Activated CD4-positive, alpha-beta memory T cell treated with anti-CD3 and anti-CD28 coated beads for 36 hours (primary cell): Measurements from ENCODE around the gene PDCL3. TPM values are rescaled to one million over a fixed set of nuclear protein-coding genes. Genes with fewer than 3 reads are reported as not detected.

Source experiments
- CTCF ChIA-PET: fragments of 350-600 bp; sonication (Branson Sonifier 250); formaldehyde crosslinking; loops from one replicate; lab custom pipeline; 2021; ENCODE audit warnings: antibody characterized with exemption, inconsistent platforms; lab: Charles Lee
- POLR2A ChIA-PET: fragments of 350-600 bp; sonication (Branson Sonifier 250); formaldehyde crosslinking; loops from one replicate; lab custom pipeline; 2021; ENCODE audit warnings: antibody characterized with exemption; lab: Charles Lee
- DNase-seq: peaks from one replicate; pipeline ENCODE4 v3.0.0-alpha.2; 2020
- H3K27ac Mint-ChIP-seq: one replicate; pipeline ENCODE4 v1.8.0; 2021; ENCODE audit warnings: mixed read lengths
- H3K27me3 Mint-ChIP-seq: one replicate; pipeline ENCODE4 v1.8.0; 2021; ENCODE audit warnings: mixed read lengths
- H3K36me3 Mint-ChIP-seq: one replicate; pipeline ENCODE4 v1.8.0; 2021; ENCODE audit warnings: mixed read lengths
- H3K4me1 Mint-ChIP-seq: one replicate; pipeline ENCODE4 v1.8.0; 2021; ENCODE audit warnings: low read depth, mixed read lengths
- H3K4me3 Mint-ChIP-seq: one replicate; pipeline ENCODE4 v1.8.0; 2021; ENCODE audit warnings: mild to moderate bottlenecking, mixed read lengths
- H3K9me3 Mint-ChIP-seq: one replicate; pipeline ENCODE4 v1.8.0; 2021; ENCODE audit warnings: mixed read lengths
- intact Hi-C: fragments of 100-400 bp; cut with micrococcal nuclease; formaldehyde crosslinking; loops from one replicate; pipeline ENCODE4 v1.15.1; 2023
- total RNA-seq, 2 experiments: library from RNA; stranded (reverse); gene quantifications; one replicate each; pipeline ENCODE4 v1.2.3, GENCODE V29; 2021

The PDCL3 gene
- total RNA-seq, 2 experiments from 2014 or later: 45.9 to 47.7 TPM

GRCh38 chr2:100614455-100615000 lies 51.7 kb downstream of the PDCL3 start:
- Mint-ChIP-seq H3K4me3 (no peak overlapping the region), H3K27ac (no peak overlapping the region), H3K27me3 (no peaks in the 10 kb centered on the region), H3K36me3 (no peaks in the 10 kb centered on the region), H3K4me1 (no peaks in the 10 kb centered on the region), H3K9me3 (no peaks in the 10 kb centered on the region)
- ChIA-PET POLR2A (no interaction called here), CTCF (no interaction called here)
- intact Hi-C loops: loop anchor here (5.0 kb wide), 1 partner anchor 113 kb away; no protein-coding TSS in a partner anchor
- DNase-seq: no peak

- no peaks in the 10 kb centered on the region for H3K4me1 Mint-ChIP-seq
- H3K4me3 Mint-ChIP-seq: no peak overlapping the region
- H3K27me3 Mint-ChIP-seq: no peaks in the 10 kb centered on the region
- no peaks in the 10 kb centered on the region for H3K36me3 Mint-ChIP-seq
- POLR2A ChIA-PET: no interaction called here
- CTCF ChIA-PET: no interaction called here
- H3K27ac Mint-ChIP-seq: no peak overlapping the region
- DNase-seq: no peak
- intact Hi-C loops: no loop called here
- no peaks in the 10 kb centered on the region for H3K9me3 Mint-ChIP-seq
These were observed 52.7 kb downstream of the PDCL3 start for GRCh38 chr2:100615471-100615870.

- intact Hi-C loops: no loop called here
- Mint-ChIP-seq H3K4me1 (no peaks in the 10 kb centered on the region), H3K4me3 (no peak overlapping the region), H3K27ac (no peak overlapping the region), H3K9me3 (no peaks in the 10 kb centered on the region), H3K27me3 (no peaks in the 10 kb centered on the region), H3K36me3 (no peaks in the 10 kb centered on the region)
- no peak for DNase-seq
- ChIA-PET CTCF (no interaction called here), POLR2A (no interaction called here)
These were observed 53.1 kb downstream of the PDCL3 start for GRCh38 chr2:100615886-100616285.

GRCh38 chr2:100616841-100617390 lies 54.1 kb downstream of the PDCL3 start:
- CTCF ChIA-PET: interaction anchor here (0.7 to 1.4 kb wide), 2 partner anchors 10 to 13 kb away, joined by 3 to 7 read pairs; no protein-coding TSS in a partner anchor
- no peaks in the 10 kb centered on the region for H3K4me1 Mint-ChIP-seq
- no peaks in the 10 kb centered on the region for H3K27me3 Mint-ChIP-seq
- H3K4me3 Mint-ChIP-seq: no peak overlapping the region
- DNase-seq: no peak
- H3K27ac Mint-ChIP-seq: no peak overlapping the region
- intact Hi-C loops: no loop called here
- no peaks in the 10 kb centered on the region for H3K36me3 Mint-ChIP-seq
- POLR2A ChIA-PET: interaction anchor here (0.6 kb wide), 1 partner anchor 386 kb away, joined by 3 read pairs; no protein-coding TSS in a partner anchor
- H3K9me3 Mint-ChIP-seq: peaks cover 4% of the 10 kb centered on the region

GRCh38 chr2:100619951-100620350 lies 57.2 kb downstream of the PDCL3 start:
- Mint-ChIP-seq H3K9me3 (peaks cover 4% of the 10 kb centered on the region), H3K27me3 (no peaks in the 10 kb centered on the region), H3K4me1 (no peaks in the 10 kb centered on the region), H3K27ac (no peak overlapping the region), H3K4me3 (no peak overlapping the region), H3K36me3 (no peaks in the 10 kb centered on the region)
- POLR2A ChIA-PET: no interaction called here
- CTCF ChIA-PET: no interaction called here
- intact Hi-C loops: no loop called here
- DNase-seq: no peak

- Mint-ChIP-seq H3K4me3 (no peak overlapping the region), H3K9me3 (peaks cover 4% of the 10 kb centered on the region), H3K36me3 (no peaks in the 10 kb centered on the region), H3K27me3 (no peaks in the 10 kb centered on the region), H3K4me1 (no peaks in the 10 kb centered on the region), H3K27ac (no peak overlapping the region)
- DNase-seq: no peak
- ChIA-PET CTCF (interaction anchor here (0.7 to 1.1 kb wide), 2 partner anchors 10 to 21 kb away, joined by 3 to 4 read pairs; no protein-coding TSS in a partner anchor), POLR2A (interaction anchor here (0.5 kb wide), 1 partner anchor 368 kb away, joined by 3 read pairs; no protein-coding TSS in a partner anchor)
- intact Hi-C loops: no loop called here
These were observed 57.7 kb downstream of the PDCL3 start for GRCh38 chr2:100620481-100620880.

GRCh38 chr2:100621371-100621951 lies 58.7 kb downstream of the PDCL3 start:
- ChIA-PET POLR2A (no interaction called here), CTCF (interaction anchor here (1.1 kb wide), 1 partner anchor 20 kb away, joined by 4 read pairs; no protein-coding TSS in a partner anchor)
- no peaks in the 10 kb centered on the region for H3K4me1 Mint-ChIP-seq
- intact Hi-C loops: no loop called here
- H3K27me3 Mint-ChIP-seq: no peaks in the 10 kb centered on the region
- peaks cover 4% of the 10 kb centered on the region for H3K9me3 Mint-ChIP-seq
- no peak for DNase-seq
- H3K36me3 Mint-ChIP-seq: no peaks in the 10 kb centered on the region
- no peak overlapping the region for H3K4me3 Mint-ChIP-seq
- H3K27ac Mint-ChIP-seq: no peak overlapping the region

- Mint-ChIP-seq H3K36me3 (no peaks in the 10 kb centered on the region), H3K4me3 (no peak overlapping the region), H3K27me3 (no peaks in the 10 kb centered on the region), H3K4me1 (peaks cover 7% of the 10 kb centered on the region), H3K9me3 (peaks cover 4% of the 10 kb centered on the region), H3K27ac (no peak overlapping the region)
- DNase-seq: no peak
- CTCF ChIA-PET: interaction anchor here (0.9 kb wide), 1 partner anchor 17 kb away, joined by 3 read pairs; no protein-coding TSS in a partner anchor
- POLR2A ChIA-PET: no interaction called here
- intact Hi-C loops: no loop called here
These were observed 60.4 kb downstream of the PDCL3 start for GRCh38 chr2:100623033-100623715.

GRCh38 chr2:100623930-100624329 lies 61.1 kb downstream of the PDCL3 start:
- DNase-seq: no peak
- no peak overlapping the region for H3K27ac Mint-ChIP-seq
- POLR2A ChIA-PET: no interaction called here
- intact Hi-C loops: no loop called here
- H3K36me3 Mint-ChIP-seq: no peaks in the 10 kb centered on the region
- CTCF ChIA-PET: interaction anchor here (0.9 kb wide), 1 partner anchor 18 kb away, joined by 3 read pairs; no protein-coding TSS in a partner anchor
- no peak overlapping the region for H3K4me3 Mint-ChIP-seq
- peaks cover 8% of the 10 kb centered on the region for H3K4me1 Mint-ChIP-seq
- H3K27me3 Mint-ChIP-seq: no peaks in the 10 kb centered on the region
- H3K9me3 Mint-ChIP-seq: peaks cover 4% of the 10 kb centered on the region

GRCh38 chr2:100624536-100624935 lies 61.7 kb downstream of the PDCL3 start:
- POLR2A ChIA-PET: no interaction called here
- Mint-ChIP-seq H3K36me3 (no peaks in the 10 kb centered on the region), H3K27ac (no peak overlapping the region), H3K4me3 (no peak overlapping the region), H3K27me3 (no peaks in the 10 kb centered on the region), H3K4me1 (peaks cover 8% of the 10 kb centered on the region), H3K9me3 (peaks cover 4% of the 10 kb centered on the region)
- DNase-seq: no peak
- intact Hi-C loops: no loop called here
- CTCF ChIA-PET: no interaction called here

GRCh38 chr2:100625717-100626116 lies 62.9 kb downstream of the PDCL3 start:
- peaks cover 4% of the 10 kb centered on the region for H3K9me3 Mint-ChIP-seq
- ChIA-PET CTCF (no interaction called here), POLR2A (no interaction called here)
- no peak overlapping the region for H3K4me3 Mint-ChIP-seq
- no peaks in the 10 kb centered on the region for H3K27me3 Mint-ChIP-seq
- H3K4me1 Mint-ChIP-seq: peaks cover 19% of the 10 kb centered on the region
- no peak for DNase-seq
- H3K27ac Mint-ChIP-seq: no peak overlapping the region
- intact Hi-C loops: no loop called here
- no peaks in the 10 kb centered on the region for H3K36me3 Mint-ChIP-seq
